Coronary artery (tissue), 2 donors: ENCODE results near the gene ATXN1.

Source experiments
- DNase-seq: peaks from one replicate; pipeline ENCODE4 v3.0.0-alpha.2; 2017; ENCODE audit warnings: low spot score
- H3K27ac ChIP-seq, 2 donors: fragments of 200-600 bp; sonication (generic); one replicate each; pipeline ENCODE4 v1.5.1; 2016 to 2019
- H3K4me3 ChIP-seq: fragments of 200-600 bp; sonication (generic); 2 replicates; pipeline ENCODE4 v1.5.1; 2016; ENCODE audit warnings: mild to moderate bottlenecking, moderate library complexity
- CTCF ChIP-seq: fragments of 200-600 bp; sonication (generic); IDR thresholded peaks from one replicate; pipeline ENCODE4 v1.5.1; 2019; ENCODE audit warnings: antibody characterized with exemption

The ATXN1 gene

GRCh38 chr6:16370943-16371342, 390.3 kb downstream of the ATXN1 start:
- no peak for TF ChIP-seq CTCF
- Histone ChIP-seq H3K4me3 (no peak overlapping the region), H3K27ac (no peak overlapping the region)
- no peak for DNase-seq

GRCh38 chr6:16369989-16370388, 391.3 kb downstream of the ATXN1 start:
- no peak for DNase-seq
- no peak for TF ChIP-seq CTCF
- H3K4me3 ChIP-seq, result no peak overlapping the region
- H3K27ac ChIP-seq, result no peak overlapping the region

- Histone ChIP-seq H3K4me3 (no peak overlapping the region), H3K27ac (no peak overlapping the region)
- no peak for TF ChIP-seq CTCF
- no peak for DNase-seq
Measured at GRCh38 chr6:16369140-16369745, 392.0 kb downstream of the ATXN1 start.

- H3K27ac ChIP-seq, result no peak overlapping the region
- TF ChIP-seq CTCF, result no peak
Measured at GRCh38 chr6:16367571-16367970, 393.7 kb downstream of the ATXN1 start.

GRCh38 chr6:16363749-16364148, 397.5 kb downstream of the ATXN1 start:
- H3K4me3 ChIP-seq, result no peak overlapping the region
- DNase-seq, result no peak
- TF ChIP-seq CTCF, result no peak

More at GRCh38 chr6:16367571-16367970, 393.7 kb downstream of the ATXN1 start:
- H3K4me3 ChIP-seq, result no peak overlapping the region
- DNase-seq, result no peak

GRCh38 chr6:16362819-16363589, 398.3 kb downstream of the ATXN1 start:
- DNase-seq, result no peak
- no peak for TF ChIP-seq CTCF
- H3K4me3 ChIP-seq, result no peak overlapping the region
- no peak overlapping the region for H3K27ac ChIP-seq

More at GRCh38 chr6:16363749-16364148, 397.5 kb downstream of the ATXN1 start:
- H3K27ac ChIP-seq, result no peak overlapping the region

- no peak for TF ChIP-seq CTCF
- no peak overlapping the region for H3K4me3 ChIP-seq
- no peak for DNase-seq
- no peak overlapping the region for H3K27ac ChIP-seq
Measured at GRCh38 chr6:16362296-16362695, 399.0 kb downstream of the ATXN1 start.
